NCI-H1417 treated with DMSO at 0.1 percent for 48 hours (cell line): ENCODE results near the gene SLC7A5.
"Not testable (repeated sequence)": the region's sequence is repeated elsewhere in the genome, so short reads cannot be mapped to it uniquely, and the experiment has no call there.

Experiments
- DNase-seq: peaks from one replicate; lab custom pipeline; 2025; lab: John Stamatoyannopoulos, UW

SLC7A5 gene

GRCh38 chr16:87822108-87822970, 47.0 kb downstream of the SLC7A5 start:
- DNase-seq, result no peak

GRCh38 chr16:87821376-87822107, 47.8 kb downstream of the SLC7A5 start:
- DNase-seq, result no peak

- DNase-seq, result no peak
These were observed 49.3 kb downstream of the SLC7A5 start for GRCh38 chr16:87819983-87820382.

- DNase-seq, result no peak
These were observed 50.0 kb downstream of the SLC7A5 start for GRCh38 chr16:87819282-87819681.

- no peak for DNase-seq
These were observed 50.7 kb downstream of the SLC7A5 start for GRCh38 chr16:87818533-87819161.

- no peak for DNase-seq
These were observed 51.4 kb downstream of the SLC7A5 start for GRCh38 chr16:87817910-87818309.

- DNase-seq, result not testable (repeated sequence)
These were observed 51.9 kb downstream of the SLC7A5 start for GRCh38 chr16:87817370-87817769.

GRCh38 chr16:87816507-87817100, 52.7 kb downstream of the SLC7A5 start:
- DNase-seq, result no peak

GRCh38 chr16:87815567-87815966, 53.7 kb downstream of the SLC7A5 start:
- DNase-seq, result no peak

- DNase-seq, result no peak
These were observed 57.1 kb downstream of the SLC7A5 start for GRCh38 chr16:87812200-87812656.

- not testable (repeated sequence) for DNase-seq
These were observed 57.9 kb downstream of the SLC7A5 start for GRCh38 chr16:87811454-87811853.

GRCh38 chr16:87809150-87809902, 60.0 kb downstream of the SLC7A5 start:
- no peak for DNase-seq

- DNase-seq, result no peak
These were observed 61.2 kb downstream of the SLC7A5 start for GRCh38 chr16:87808108-87808507.

GRCh38 chr16:87806641-87807546, 62.4 kb downstream of the SLC7A5 start:
- DNase-seq, result peak; percentile 79

- no peak for DNase-seq
These were observed 63.1 kb downstream of the SLC7A5 start for GRCh38 chr16:87806261-87806640.

GRCh38 chr16:87803385-87803784, 65.9 kb downstream of the SLC7A5 start:
- DNase-seq, result no peak

- no peak for DNase-seq
These were observed 66.6 kb downstream of the SLC7A5 start for GRCh38 chr16:87802670-87803069.

GRCh38 chr16:87801679-87802259, 67.5 kb downstream of the SLC7A5 start:
- no peak for DNase-seq

GRCh38 chr16:87800497-87800896, 68.8 kb downstream of the SLC7A5 start:
- no peak for DNase-seq

- DNase-seq, result no peak
These were observed 74.0 kb downstream of the SLC7A5 start for GRCh38 chr16:87795336-87795735.
